Measurements from ENCODE around the gene GABARAP.

GABARAP gene

GRCh38 chr17:7266784-7267183 lies 24.5 kb upstream of the GABARAP start:
- H3K4me1 ChIP-seq (ENCODE audit: control insufficient read depth in 1 of 2, insufficient read depth in 2 of 2, low read length in 2 of 2): peaks cover 3 to 7% of the 10 kb centered on the region in 2 experiments
- H3K14ac ChIP-seq (ENCODE audit: low read length): no peak overlapping the region
- H4K12ac ChIP-seq (ENCODE audit: low read depth, low read length): no peak overlapping the region
- H3K9me3 ChIP-seq (ENCODE audit: insufficient read depth, low read depth, low read length): peaks cover under 1% of the 10 kb centered on the region
- H4K91ac ChIP-seq (ENCODE audit: low read depth, low read length): no peak overlapping the region
- H3K9ac ChIP-seq (ENCODE audit: low read length): no peak overlapping the region
- H3K23ac ChIP-seq (ENCODE audit: low read length): no peak overlapping the region
- peaks cover 17% of the 10 kb centered on the region for H3K79me1 ChIP-seq (ENCODE audit: low read length)
- WGBS (ENCODE audit: extremely low coverage, insufficient coverage, insufficient read length): no CpG with 5 or more reads among the region's 1 CpG
- DNase-seq: no peak
- H2BK120ac ChIP-seq (ENCODE audit: insufficient read depth, low read length, poor library complexity): no peak overlapping the region
- no peak overlapping the region for H3K27ac ChIP-seq (ENCODE audit: low read depth, low read length)
- H3K79me2 ChIP-seq (ENCODE audit: control insufficient read depth, insufficient read depth, low read length, poor library complexity): peaks cover 9% of the 10 kb centered on the region
- H2BK12ac ChIP-seq (ENCODE audit: low read length): no peak overlapping the region
- no peaks in the 10 kb centered on the region for H3K27me3 ChIP-seq (ENCODE audit: insufficient read depth, low read length)
- H2AFZ ChIP-seq (ENCODE audit: insufficient read depth, low read length, poor library complexity): no peak overlapping the region
- no peak overlapping the region for H3K4me2 ChIP-seq (ENCODE audit: low read length)
- H3K4ac ChIP-seq (ENCODE audit: low read depth, low read length): no peak overlapping the region
- no peak overlapping the region for H2AK5ac ChIP-seq (ENCODE audit: low read length)
- no peaks in the 10 kb centered on the region for H3K36me3 ChIP-seq (ENCODE audit: control insufficient read depth in 1 of 2, insufficient read depth in 2 of 2, low read length in 2 of 2)
- no peak overlapping the region for H2BK5ac ChIP-seq (ENCODE audit: low read depth, low read length, poor library complexity)
- no peak overlapping the region for H4K8ac ChIP-seq (ENCODE audit: low read depth, low read length)
- no peak overlapping the region for H3K18ac ChIP-seq (ENCODE audit: low read length)
- H3K4me3 ChIP-seq (ENCODE audit: low read depth, low read length): no peak overlapping the region

GRCh38 chr17:7263801-7264078 lies 21.5 kb upstream of the GABARAP start:
- Histone ChIP-seq H3K23ac (ENCODE audit: low read length) (no peak overlapping the region), H4K8ac (ENCODE audit: low read depth, low read length) (peak overlapping the region; percentile 47), H3K4me3 (ENCODE audit: low read depth, low read length) (no peak overlapping the region), H3K9ac (ENCODE audit: low read length) (no peak overlapping the region), H2AFZ (ENCODE audit: insufficient read depth, low read length, poor library complexity) (no peak overlapping the region), H3K4me2 (ENCODE audit: low read length) (peak overlapping the region; percentile 68), H4K91ac (ENCODE audit: low read depth, low read length) (peak overlapping the region; percentile 40), H4K12ac (ENCODE audit: low read depth, low read length) (peak overlapping the region; percentile 14), H2AK5ac (ENCODE audit: low read length) (no peak overlapping the region), H3K14ac (ENCODE audit: low read length) (no peak overlapping the region), H3K27me3 (ENCODE audit: insufficient read depth, low read length) (no peaks in the 10 kb centered on the region), H3K4ac (ENCODE audit: low read depth, low read length) (no peak overlapping the region), H3K79me1 (ENCODE audit: low read length) (peaks cover 28% of the 10 kb centered on the region), H3K27ac (ENCODE audit: low read depth, low read length) (peak overlapping the region; percentile 84), H2BK120ac (ENCODE audit: insufficient read depth, low read length, poor library complexity) (no peak overlapping the region), H3K36me3 (ENCODE audit: control insufficient read depth in 1 of 2, insufficient read depth in 2 of 2, low read length in 2 of 2) (peaks cover 11 to 12% of the 10 kb centered on the region in 2 experiments), H3K18ac (ENCODE audit: low read length) (no peak overlapping the region), H3K9me3 (ENCODE audit: insufficient read depth, low read depth, low read length) (peaks cover 2% of the 10 kb centered on the region), H2BK12ac (ENCODE audit: low read length) (no peak overlapping the region), H3K79me2 (ENCODE audit: control insufficient read depth, insufficient read depth, low read length, poor library complexity) (peaks cover 25% of the 10 kb centered on the region), H3K4me1 (ENCODE audit: control insufficient read depth in 1 of 2, insufficient read depth in 2 of 2, low read length in 2 of 2) (peaks cover 10 to 17% of the 10 kb centered on the region in 2 experiments), H2BK5ac (ENCODE audit: low read depth, low read length, poor library complexity) (no peak overlapping the region)
- no peak for DNase-seq
- WGBS (ENCODE audit: extremely low coverage, insufficient coverage, insufficient read length): no CpG with 5 or more reads among the region's 4 CpGs

DNA sequence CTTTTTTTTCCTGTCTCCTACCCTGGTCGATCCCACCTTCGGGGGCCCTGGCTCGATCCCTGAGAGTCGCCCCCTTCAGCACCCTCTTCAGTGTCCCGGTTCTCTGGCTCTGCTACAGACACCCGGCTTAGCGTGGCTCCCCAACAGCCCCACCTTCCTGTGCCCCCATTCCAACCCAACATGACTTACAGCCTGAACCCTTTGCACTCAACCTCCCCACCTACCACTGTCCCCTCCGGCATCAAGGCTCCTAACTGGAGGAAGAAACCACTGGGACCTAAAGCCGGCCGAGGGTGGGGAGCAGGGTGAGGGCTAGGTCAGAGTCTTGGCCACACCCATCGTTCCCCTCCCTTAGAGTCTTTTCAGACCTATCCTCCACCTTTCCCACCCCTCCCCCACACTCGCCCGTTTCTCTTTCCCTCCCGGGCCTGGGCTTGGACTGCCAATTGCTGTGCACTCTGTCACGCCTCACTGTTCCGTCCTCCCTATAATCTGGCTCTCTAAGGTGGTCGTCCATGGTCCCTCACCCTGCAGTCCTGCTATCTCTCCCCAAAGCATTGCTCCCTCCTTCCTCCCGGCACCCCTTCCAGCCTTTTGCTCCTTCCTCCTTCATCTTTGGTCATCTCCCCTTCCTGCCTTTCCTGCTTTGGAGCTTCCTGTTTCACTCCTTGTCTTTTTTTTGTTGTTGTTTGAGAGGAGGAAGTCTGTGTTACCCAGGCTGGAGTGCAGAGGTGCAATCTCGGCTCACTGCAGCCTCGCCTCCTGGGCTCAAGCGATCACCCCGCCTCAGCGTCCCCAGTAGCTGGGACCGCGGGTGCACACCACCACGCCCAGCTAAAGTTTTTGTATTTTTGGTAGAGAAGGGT lies 20.9 kb upstream of the GABARAP start:
- H3K9me3 ChIP-seq (ENCODE audit: insufficient read depth, low read depth, low read length): peaks cover 2% of the 10 kb centered on the region
- H3K18ac ChIP-seq (ENCODE audit: low read length): peak overlapping the region; percentile 78
- peak overlapping the region; percentile 68 for H3K4me2 ChIP-seq (ENCODE audit: low read length)
- peak overlapping the region; percentile 81 for H2AK5ac ChIP-seq (ENCODE audit: low read length)
- peak overlapping the region; percentile 47 for H4K8ac ChIP-seq (ENCODE audit: low read depth, low read length)
- peak overlapping the region; percentile 87 for H2BK5ac ChIP-seq (ENCODE audit: low read depth, low read length, poor library complexity)
- no CpG with 5 or more reads among the region's 26 CpGs for WGBS (ENCODE audit: extremely low coverage, insufficient coverage, insufficient read length)
- H3K79me2 ChIP-seq (ENCODE audit: control insufficient read depth, insufficient read depth, low read length, poor library complexity): peaks cover 25% of the 10 kb centered on the region
- peak overlapping the region; percentile 84 for H3K27ac ChIP-seq (ENCODE audit: low read depth, low read length)
- H3K27me3 ChIP-seq (ENCODE audit: insufficient read depth, low read length): no peaks in the 10 kb centered on the region
- H4K12ac ChIP-seq (ENCODE audit: low read depth, low read length): peak overlapping the region; percentile 57
- H3K23ac ChIP-seq (ENCODE audit: low read length): peak overlapping the region; percentile 37
- H3K4me1 ChIP-seq (ENCODE audit: control insufficient read depth in 1 of 2, insufficient read depth in 2 of 2, low read length in 2 of 2): peaks cover 10 to 17% of the 10 kb centered on the region in 2 experiments
- H3K79me1 ChIP-seq (ENCODE audit: low read length): peaks cover 28% of the 10 kb centered on the region
- H2AFZ ChIP-seq (ENCODE audit: insufficient read depth, low read length, poor library complexity): peak overlapping the region; percentile 69
- DNase-seq: peak; percentile 65 to 68
- peak overlapping the region; percentile 92 for H4K91ac ChIP-seq (ENCODE audit: low read depth, low read length)
- H2BK12ac ChIP-seq (ENCODE audit: low read length): peak overlapping the region; percentile 33
- peak overlapping the region; percentile 84 for H3K14ac ChIP-seq (ENCODE audit: low read length)
- H3K4ac ChIP-seq (ENCODE audit: low read depth, low read length): peak overlapping the region; percentile 86
- H3K4me3 ChIP-seq (ENCODE audit: low read depth, low read length): peak overlapping the region; percentile 87
- H2BK120ac ChIP-seq (ENCODE audit: insufficient read depth, low read length, poor library complexity): peak overlapping the region; percentile 70
- peaks cover 11 to 18% of the 10 kb centered on the region in 2 experiments for H3K36me3 ChIP-seq (ENCODE audit: control insufficient read depth in 1 of 2, insufficient read depth in 2 of 2, low read length in 2 of 2)
- H3K9ac ChIP-seq (ENCODE audit: low read length): peak overlapping the region; percentile 71

- Histone ChIP-seq H3K4me3 (ENCODE audit: low read depth, low read length) (peak within 1 kb of the TSS; percentile 87), H3K27me3 (ENCODE audit: insufficient read depth, low read length) (no peaks in the 10 kb centered on the region), H3K27ac (ENCODE audit: low read depth, low read length) (peak within 1 kb of the TSS; percentile 84), H3K4me2 (ENCODE audit: low read length) (peak within 1 kb of the TSS; percentile 68), H4K91ac (ENCODE audit: low read depth, low read length) (peak within 1 kb of the TSS; percentile 92), H2BK120ac (ENCODE audit: insufficient read depth, low read length, poor library complexity) (peak within 1 kb of the TSS; percentile 81), H2AFZ (ENCODE audit: insufficient read depth, low read length, poor library complexity) (peak within 1 kb of the TSS; percentile 69), H3K79me1 (ENCODE audit: low read length) (peaks cover 28% of the 10 kb centered on the region), H3K9me3 (ENCODE audit: insufficient read depth, low read depth, low read length) (peaks cover 2% of the 10 kb centered on the region), H2AK5ac (ENCODE audit: low read length) (peak within 1 kb of the TSS; percentile 81), H3K18ac (ENCODE audit: low read length) (peak within 1 kb of the TSS; percentile 78), H3K23ac (ENCODE audit: low read length) (peak within 1 kb of the TSS; percentile 37), H4K12ac (ENCODE audit: low read depth, low read length) (peak within 1 kb of the TSS; percentile 72), H3K4me1 (ENCODE audit: control insufficient read depth in 1 of 2, insufficient read depth in 2 of 2, low read length in 2 of 2) (peaks cover 10 to 17% of the 10 kb centered on the region in 2 experiments), H3K36me3 (ENCODE audit: control insufficient read depth in 1 of 2, insufficient read depth in 2 of 2, low read length in 2 of 2) (peaks cover 14 to 20% of the 10 kb centered on the region in 2 experiments), H2BK12ac (ENCODE audit: low read length) (peak within 1 kb of the TSS; percentile 47), H4K8ac (ENCODE audit: low read depth, low read length) (peak within 1 kb of the TSS; percentile 61), H2BK5ac (ENCODE audit: low read depth, low read length, poor library complexity) (peak within 1 kb of the TSS; percentile 87), H3K14ac (ENCODE audit: low read length) (peak within 1 kb of the TSS; percentile 84), H3K9ac (ENCODE audit: low read length) (peak within 1 kb of the TSS; percentile 79), H3K79me2 (ENCODE audit: control insufficient read depth, insufficient read depth, low read length, poor library complexity) (peaks cover 25% of the 10 kb centered on the region), H3K4ac (ENCODE audit: low read depth, low read length) (peak within 1 kb of the TSS; percentile 88)
- WGBS (ENCODE audit: extremely low coverage, insufficient coverage, insufficient read length): no CpG with 5 or more reads among the region's 64 CpGs
- peak; percentile 82 to 85 for DNase-seq
These were observed 20.1 kb upstream of the GABARAP start, which contains the start of gene CLDN7 for GRCh38 chr17:7262192-7262934. TSS of gene CLDN7 (minus strand) at chr17:7262478. CDS start at chr17:7262043, 435 bp downstream.
